Measurements from ENCODE around the gene PPOX.

The PPOX gene

GRCh38 chr1:161198897-161199431 lies 32.7 kb downstream of the PPOX start, which contains the start of gene ADAMTS4:
TSS of gene ADAMTS4 (minus strand) at chr1:161199054. CDS start at chr1:161198627, 427 bp downstream.
- DNase-seq = no peak

GRCh38 chr1:161199506-161200139 lies 33.4 kb downstream of the PPOX start:
- no peak for DNase-seq

GRCh38 chr1:161200421-161200991 lies 34.3 kb downstream of the PPOX start:
- no peak for DNase-seq

- DNase-seq = no peak
Observed at GRCh38 chr1:161200992-161201835, 35.0 kb downstream of the PPOX start.

GRCh38 chr1:161201836-161202712 lies 35.8 kb downstream of the PPOX start, which contains the start of gene NDUFS2:
TSS of gene NDUFS2 (plus strand) at chr1:161202367. CDS start at chr1:161202386, 19 bp downstream.
- DNase-seq = peak; percentile 93

GRCh38 chr1:161206411-161207140 lies 40.4 kb downstream of the PPOX start:
- DNase-seq = no peak

GRCh38 chr1:161207173-161207572 lies 40.9 kb downstream of the PPOX start:
- no peak for DNase-seq

- DNase-seq = peak; percentile 48
Observed at GRCh38 chr1:161209790-161210409, 43.7 kb downstream of the PPOX start.

- no peak for DNase-seq
Observed at GRCh38 chr1:161214369-161214768, 48.1 kb downstream of the PPOX start.

GRCh38 chr1:161215076-161215475 lies 48.9 kb downstream of the PPOX start, which contains the start of gene FCER1G:
TSS of gene FCER1G (plus strand) at chr1:161215295. CDS start at chr1:161215322, 27 bp downstream.
- DNase-seq = no peak

- no peak for DNase-seq
Observed at GRCh38 chr1:161216945-161217712, 50.9 kb downstream of the PPOX start.

GRCh38 chr1:161217831-161218230 lies 51.6 kb downstream of the PPOX start:
- no peak for DNase-seq

- no peak for DNase-seq
Observed at GRCh38 chr1:161218301-161219077, 52.3 kb downstream of the PPOX start.

- DNase-seq = no peak
Observed at GRCh38 chr1:161219078-161219892, 53.1 kb downstream of the PPOX start.

GRCh38 chr1:161220002-161220401 lies 53.8 kb downstream of the PPOX start:
- DNase-seq = no peak
